ENCODE data around the gene C10orf90.

Gene C10orf90

DNA sequence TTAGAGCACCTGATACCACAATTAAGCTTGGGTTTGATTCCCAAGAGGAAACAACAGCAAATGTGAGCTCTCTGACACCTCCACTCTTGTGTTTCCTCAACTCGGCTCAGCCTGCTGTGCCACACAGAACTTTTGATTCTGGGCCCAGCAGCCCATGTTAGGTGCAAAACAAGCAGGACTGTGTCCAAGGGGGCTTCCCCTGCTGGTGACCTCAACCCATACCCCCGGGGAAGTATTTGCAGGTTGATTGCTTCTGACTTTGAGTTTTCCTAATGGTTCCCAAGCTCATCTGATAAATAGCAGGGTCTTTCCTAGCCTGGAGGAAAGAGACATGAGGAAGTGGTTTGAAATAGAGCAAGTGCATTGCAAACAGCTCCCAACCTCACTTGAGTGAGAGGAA lies 238.7 kb downstream of the C10orf90 start:
- Histone ChIP-seq H3K9me2 (replicated peaks; ENCODE audit: insufficient read depth, low read length) (no peaks in the 10 kb centered on the region), H3K4me3 (ENCODE audit: insufficient read depth, low read length, poor library complexity, severe bottlenecking) (no peak overlapping the region), H3K27ac (ENCODE audit: low read depth, low read length) (no peak overlapping the region), H3K9me3 (ENCODE audit: insufficient read depth, low read length) (no peaks in the 10 kb centered on the region), H3K4me2 (ENCODE audit: low read depth, low read length, poor library complexity, severe bottlenecking) (no peak overlapping the region), H4K20me1 (ENCODE audit: low read depth, low read length) (no peaks in the 10 kb centered on the region), H3K36me3 (ENCODE audit: low read length) (no peaks in the 10 kb centered on the region), H3K27me3 (ENCODE audit: low read length) (no peaks in the 10 kb centered on the region), H3K9ac (ENCODE audit: low read length) (no peak overlapping the region), H3F3A (ENCODE audit: insufficient read depth) (no peaks in the 10 kb centered on the region), H2AFZ (ENCODE audit: low read depth, low read length, severe bottlenecking) (no peak overlapping the region), H3K79me2 (ENCODE audit: insufficient read depth, low read length) (no peaks in the 10 kb centered on the region)
- no peak for TF ChIP-seq EZH2phosphoT487 (conservative IDR thresholded peaks at IDR 0.05; ENCODE audit: low read length)
- TF ChIP-seq, protein P1, sequence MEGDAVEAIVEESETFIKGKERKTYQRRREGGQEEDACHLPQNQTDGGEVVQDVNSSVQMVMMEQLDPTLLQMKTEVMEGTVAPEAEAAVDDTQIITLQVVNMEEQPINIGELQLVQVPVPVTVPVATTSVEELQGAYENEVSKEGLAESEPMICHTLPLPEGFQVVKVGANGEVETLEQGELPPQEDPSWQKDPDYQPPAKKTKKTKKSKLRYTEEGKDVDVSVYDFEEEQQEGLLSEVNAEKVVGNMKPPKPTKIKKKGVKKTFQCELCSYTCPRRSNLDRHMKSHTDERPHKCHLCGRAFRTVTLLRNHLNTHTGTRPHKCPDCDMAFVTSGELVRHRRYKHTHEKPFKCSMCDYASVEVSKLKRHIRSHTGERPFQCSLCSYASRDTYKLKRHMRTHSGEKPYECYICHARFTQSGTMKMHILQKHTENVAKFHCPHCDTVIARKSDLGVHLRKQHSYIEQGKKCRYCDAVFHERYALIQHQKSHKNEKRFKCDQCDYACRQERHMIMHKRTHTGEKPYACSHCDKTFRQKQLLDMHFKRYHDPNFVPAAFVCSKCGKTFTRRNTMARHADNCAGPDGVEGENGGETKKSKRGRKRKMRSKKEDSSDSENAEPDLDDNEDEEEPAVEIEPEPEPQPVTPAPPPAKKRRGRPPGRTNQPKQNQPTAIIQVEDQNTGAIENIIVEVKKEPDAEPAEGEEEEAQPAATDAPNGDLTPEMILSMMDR (IDR thresholded peaks at IDR 0.05; ENCODE audit: insufficient read depth, low read length, poor library complexity, severe bottlenecking), result no peak

DNA sequence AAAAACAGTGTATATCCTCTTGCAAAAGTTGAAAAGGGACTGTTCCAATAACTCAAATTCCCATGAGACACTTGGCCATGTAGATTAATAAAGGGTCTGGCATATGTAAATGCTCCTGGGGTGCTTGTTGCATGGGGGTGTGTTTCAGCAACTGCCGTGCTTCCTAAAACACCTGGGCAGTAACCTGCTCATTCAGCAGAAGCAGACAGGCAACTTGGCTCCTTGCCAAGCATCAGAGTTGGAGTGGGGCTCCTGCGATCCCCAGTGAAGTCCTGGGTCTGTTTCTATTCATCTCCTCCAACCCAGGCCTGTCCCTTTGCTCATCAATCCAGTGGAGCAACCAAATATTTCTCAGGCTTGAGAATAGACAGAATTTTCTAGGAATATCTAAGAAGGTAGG lies 240.0 kb downstream of the C10orf90 start:
- Histone ChIP-seq H3K36me3 (ENCODE audit: low read length) (no peaks in the 10 kb centered on the region), H3K4me2 (ENCODE audit: low read depth, low read length, poor library complexity, severe bottlenecking) (no peak overlapping the region), H2AFZ (ENCODE audit: low read depth, low read length, severe bottlenecking) (no peak overlapping the region), H3K9ac (ENCODE audit: low read length) (no peak overlapping the region), H3F3A (ENCODE audit: insufficient read depth) (no peaks in the 10 kb centered on the region), H3K27ac (ENCODE audit: low read depth, low read length) (no peak overlapping the region), H3K9me2 (replicated peaks; ENCODE audit: insufficient read depth, low read length) (no peaks in the 10 kb centered on the region), H3K9me3 (ENCODE audit: insufficient read depth, low read length) (no peaks in the 10 kb centered on the region), H3K27me3 (ENCODE audit: low read length) (no peaks in the 10 kb centered on the region), H4K20me1 (ENCODE audit: low read depth, low read length) (no peaks in the 10 kb centered on the region), H3K4me3 (ENCODE audit: insufficient read depth, low read length, poor library complexity, severe bottlenecking) (no peak overlapping the region), H3K79me2 (ENCODE audit: insufficient read depth, low read length) (no peaks in the 10 kb centered on the region)
- TF ChIP-seq EZH2phosphoT487 (conservative IDR thresholded peaks at IDR 0.05; ENCODE audit: low read length), result no peak
- TF ChIP-seq, protein P1 (IDR thresholded peaks at IDR 0.05; ENCODE audit: insufficient read depth, low read length, poor library complexity, severe bottlenecking), result no peak

DNA sequence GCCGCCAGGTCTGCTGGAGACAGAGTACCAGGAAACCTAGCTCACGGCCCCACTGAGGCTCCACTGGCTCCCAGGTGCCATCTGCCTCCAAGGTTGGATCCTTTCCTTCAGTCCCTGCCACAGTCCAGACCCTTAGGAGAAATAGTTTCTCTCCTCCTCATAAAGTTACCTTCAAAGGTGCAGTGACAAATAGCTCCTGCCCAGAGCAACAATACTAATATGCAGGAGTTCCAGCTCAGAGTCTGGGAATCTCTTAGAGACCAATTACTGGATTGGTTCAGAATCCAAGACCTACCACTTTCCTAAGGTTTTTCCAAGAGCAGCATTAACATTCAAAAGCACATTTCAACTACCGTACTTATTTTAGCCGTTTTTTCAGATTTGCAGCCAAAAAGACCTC lies 241.2 kb downstream of the C10orf90 start:
- Histone ChIP-seq H3K4me3 (ENCODE audit: insufficient read depth, low read length, poor library complexity, severe bottlenecking) (no peak overlapping the region), H3K9me2 (replicated peaks; ENCODE audit: insufficient read depth, low read length) (no peaks in the 10 kb centered on the region), H3K9me3 (ENCODE audit: insufficient read depth, low read length) (no peaks in the 10 kb centered on the region), H3K36me3 (ENCODE audit: low read length) (no peaks in the 10 kb centered on the region), H2AFZ (ENCODE audit: low read depth, low read length, severe bottlenecking) (no peak overlapping the region), H3K9ac (ENCODE audit: low read length) (no peak overlapping the region), H3F3A (ENCODE audit: insufficient read depth) (no peaks in the 10 kb centered on the region), H3K4me2 (ENCODE audit: low read depth, low read length, poor library complexity, severe bottlenecking) (no peak overlapping the region), H3K79me2 (ENCODE audit: insufficient read depth, low read length) (no peaks in the 10 kb centered on the region), H4K20me1 (ENCODE audit: low read depth, low read length) (no peaks in the 10 kb centered on the region), H3K27ac (ENCODE audit: low read depth, low read length) (no peak overlapping the region), H3K27me3 (ENCODE audit: low read length) (no peaks in the 10 kb centered on the region)
- TF ChIP-seq EZH2phosphoT487 (conservative IDR thresholded peaks at IDR 0.05; ENCODE audit: low read length), result no peak
- TF ChIP-seq, protein P1 (IDR thresholded peaks at IDR 0.05; ENCODE audit: insufficient read depth, low read length, poor library complexity, severe bottlenecking), result no peak

Data from SU-DHL-6 (cell line).